ENCODE measurements around the gene SQOR. TPM values are rescaled to one million over a fixed set of nuclear protein-coding genes. Genes with fewer than 3 reads are reported as not detected.

The SQOR gene
- total and polyA plus RNA-seq, 2 of the 4 experiments (the other 2 are of a cell fraction): 22.1 to 40.3 TPM

DNA sequence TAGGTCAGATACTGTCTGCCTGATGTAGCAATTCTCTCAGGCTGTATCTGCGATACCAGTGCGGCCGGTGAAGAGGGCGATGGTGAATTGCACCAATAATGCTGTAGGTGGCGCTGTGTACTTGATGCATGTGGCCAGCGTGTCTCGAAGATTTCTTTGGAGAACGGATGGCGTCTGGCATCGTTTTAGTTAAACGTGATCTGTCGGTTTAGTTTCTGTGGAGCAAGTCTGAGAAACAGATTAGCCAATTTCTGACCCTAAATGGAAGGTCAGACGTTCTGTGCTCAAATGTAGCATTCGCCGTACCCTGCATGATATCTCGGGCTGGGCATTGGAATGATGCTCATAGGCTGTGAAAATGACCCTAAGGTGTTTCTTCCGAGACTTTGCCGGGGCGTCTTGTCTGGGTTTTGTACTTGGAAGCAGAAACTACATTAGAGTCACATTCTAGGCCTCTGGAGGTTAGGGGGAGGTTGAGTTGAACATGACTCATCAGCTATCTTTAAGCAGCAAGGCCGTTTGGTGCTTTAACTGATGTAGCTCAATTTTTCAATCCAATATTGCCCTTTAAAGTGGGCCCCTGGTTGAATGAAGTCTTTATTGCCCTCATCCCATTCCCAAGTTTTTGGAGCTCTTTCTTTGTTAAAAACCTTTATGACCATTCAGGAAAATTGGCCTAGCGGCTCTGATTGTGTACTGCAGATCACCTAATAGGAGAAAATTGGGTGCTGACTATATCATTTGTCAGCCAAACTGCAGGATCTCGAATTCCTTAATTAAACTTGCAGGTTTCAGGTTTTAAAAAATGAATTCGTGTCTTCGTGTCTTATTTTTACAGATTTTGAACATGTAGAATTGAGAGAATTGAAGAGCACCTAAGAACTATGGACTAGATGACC lies 80.0 kb downstream of the SQOR start:
- H2AK5ac ChIP-seq (ENCODE audit: low read depth, low read length): no peak overlapping the region

More for the DNA sequence above, 80.0 kb downstream of the SQOR start:
- Histone ChIP-seq H3K9me1 (ENCODE audit: insufficient read depth, low read length) (no peaks in the 10 kb centered on the region), H3K27ac (ENCODE audit: insufficient read depth, low read length) (peak overlapping the region; percentile 22; the same call in 1 of the 2 replicates), H3K27me3 (ENCODE audit: control insufficient read depth, insufficient read depth, low read length) (no peaks in the 10 kb centered on the region; the same call in 1 of the 2 replicates), H3K4me3 (ENCODE audit: insufficient read depth, low read depth, low read length) (no peak overlapping the region), H3K79me1 (ENCODE audit: low read depth in 1 of 2, low read length in 2 of 2) (no peaks in the 10 kb centered on the region), H2BK120ac (ENCODE audit: low read depth, low read length) (no peak overlapping the region; the same call in 1 of the 2 replicates), H3K9ac (ENCODE audit: low read depth, low read length) (peak overlapping the region; percentile 12; the same call in 1 of the 2 replicates), H4K5ac (ENCODE audit: low read depth, low read length) (no peak overlapping the region), H2BK20ac (ENCODE audit: low read depth, low read length) (no peak overlapping the region), H2BK5ac (ENCODE audit: low read depth, low read length, poor library complexity, severe bottlenecking) (no peak overlapping the region), H4K91ac (ENCODE audit: insufficient read depth, low read depth, low read length) (no peak overlapping the region), H2BK15ac (ENCODE audit: low read depth, low read length) (no peak overlapping the region), H3K4me1 (ENCODE audit: control insufficient read depth, insufficient read depth, low read length) (peaks cover 3% of the 10 kb centered on the region; the same call in 1 of the 2 replicates), H4K8ac (ENCODE audit: low read depth in 2 of 2, low read length in 2 of 2) (peak overlapping the region in 1 of 2 experiments; percentile 72; a peak in 2 of 4 replicates), H3K14ac (replicated peaks; ENCODE audit: low read depth, low read length) (peak overlapping the region; percentile 61; the same call in 1 of the 2 replicates), H3K23ac (ENCODE audit: low read depth, low read length) (no peak overlapping the region), H3K36me3 (ENCODE audit: control insufficient read depth, insufficient read depth, low read length) (no peaks in the 10 kb centered on the region), H3K9me3 (ENCODE audit: control insufficient read depth, insufficient read depth, low read length) (no peaks in the 10 kb centered on the region), H3K4ac (ENCODE audit: low read depth, low read length) (no peak overlapping the region; the same call in 1 of the 2 replicates), H2AK9ac (replicated peaks; ENCODE audit: low read depth, low read length, poor library complexity) (peak overlapping the region; percentile 18), H3K4me2 (ENCODE audit: low read depth, low read length) (peak overlapping the region; percentile 83), H2AFZ (replicated peaks; ENCODE audit: low read length, poor library complexity) (peak overlapping the region; percentile 87), H3K18ac (ENCODE audit: low read depth, low read length) (no peak overlapping the region), H4K20me1 (ENCODE audit: insufficient read depth, low read length) (no peaks in the 10 kb centered on the region), H3K56ac (ENCODE audit: extremely low read depth, insufficient read depth, low read length) (no peak overlapping the region)
- intact Hi-C loops (cut with micrococcal nuclease): loop anchor here (1.0 to 10.0 kb wide), 3 partner anchors 75 to 597 kb away; no protein-coding TSS in a partner anchor
- in situ Hi-C loops (cut with MboI; ENCODE audit: low sequenced_read_pairs): no loop called here
- ChIA-PET CTCF (interaction anchor here (0.6 to 1.4 kb wide), 6 partner anchors 9 to 358 kb away, joined by 3 to 4 read pairs (median 4); no protein-coding TSS in a partner anchor), POLR2A (ENCODE audit: unreplicated experiment) (no interaction called here)
- peak; percentile 88 for ATAC-seq (ENCODE audit: low read depth)
- TF ChIP-seq RAD21 (IDR thresholded peaks at IDR 0.05; ENCODE audit: low read length) (peak; percentile 69), SMC3 (IDR thresholded peaks at IDR 0.05; ENCODE audit: low read depth, low read length) (peak; percentile 31; the same call in 1 of the 2 replicates), MAFK (IDR thresholded peaks at IDR 0.05; ENCODE audit: low read depth, low read length) (no peak), BHLHE40 (IDR thresholded peaks at IDR 0.05; ENCODE audit: low read depth, low read length) (peak; percentile 26; the same call in 1 of the 2 replicates), CEBPB (IDR thresholded peaks at IDR 0.05; ENCODE audit: low read depth, low read length) (peak; percentile 43; the same call in 1 of the 2 replicates)
- TF ChIP-seq, protein P1, sequence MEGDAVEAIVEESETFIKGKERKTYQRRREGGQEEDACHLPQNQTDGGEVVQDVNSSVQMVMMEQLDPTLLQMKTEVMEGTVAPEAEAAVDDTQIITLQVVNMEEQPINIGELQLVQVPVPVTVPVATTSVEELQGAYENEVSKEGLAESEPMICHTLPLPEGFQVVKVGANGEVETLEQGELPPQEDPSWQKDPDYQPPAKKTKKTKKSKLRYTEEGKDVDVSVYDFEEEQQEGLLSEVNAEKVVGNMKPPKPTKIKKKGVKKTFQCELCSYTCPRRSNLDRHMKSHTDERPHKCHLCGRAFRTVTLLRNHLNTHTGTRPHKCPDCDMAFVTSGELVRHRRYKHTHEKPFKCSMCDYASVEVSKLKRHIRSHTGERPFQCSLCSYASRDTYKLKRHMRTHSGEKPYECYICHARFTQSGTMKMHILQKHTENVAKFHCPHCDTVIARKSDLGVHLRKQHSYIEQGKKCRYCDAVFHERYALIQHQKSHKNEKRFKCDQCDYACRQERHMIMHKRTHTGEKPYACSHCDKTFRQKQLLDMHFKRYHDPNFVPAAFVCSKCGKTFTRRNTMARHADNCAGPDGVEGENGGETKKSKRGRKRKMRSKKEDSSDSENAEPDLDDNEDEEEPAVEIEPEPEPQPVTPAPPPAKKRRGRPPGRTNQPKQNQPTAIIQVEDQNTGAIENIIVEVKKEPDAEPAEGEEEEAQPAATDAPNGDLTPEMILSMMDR (conservative IDR thresholded peaks at IDR 0.05; ENCODE audit: low read depth, low read length): peak; percentile 81
- TF ChIP-seq, protein P2, sequence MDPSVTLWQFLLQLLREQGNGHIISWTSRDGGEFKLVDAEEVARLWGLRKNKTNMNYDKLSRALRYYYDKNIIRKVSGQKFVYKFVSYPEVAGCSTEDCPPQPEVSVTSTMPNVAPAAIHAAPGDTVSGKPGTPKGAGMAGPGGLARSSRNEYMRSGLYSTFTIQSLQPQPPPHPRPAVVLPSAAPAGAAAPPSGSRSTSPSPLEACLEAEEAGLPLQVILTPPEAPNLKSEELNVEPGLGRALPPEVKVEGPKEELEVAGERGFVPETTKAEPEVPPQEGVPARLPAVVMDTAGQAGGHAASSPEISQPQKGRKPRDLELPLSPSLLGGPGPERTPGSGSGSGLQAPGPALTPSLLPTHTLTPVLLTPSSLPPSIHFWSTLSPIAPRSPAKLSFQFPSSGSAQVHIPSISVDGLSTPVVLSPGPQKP (IDR thresholded peaks at IDR 0.05; ENCODE audit: borderline replicate concordance, low read depth, low read length): no peak
- TF ChIP-seq, protein P3, sequence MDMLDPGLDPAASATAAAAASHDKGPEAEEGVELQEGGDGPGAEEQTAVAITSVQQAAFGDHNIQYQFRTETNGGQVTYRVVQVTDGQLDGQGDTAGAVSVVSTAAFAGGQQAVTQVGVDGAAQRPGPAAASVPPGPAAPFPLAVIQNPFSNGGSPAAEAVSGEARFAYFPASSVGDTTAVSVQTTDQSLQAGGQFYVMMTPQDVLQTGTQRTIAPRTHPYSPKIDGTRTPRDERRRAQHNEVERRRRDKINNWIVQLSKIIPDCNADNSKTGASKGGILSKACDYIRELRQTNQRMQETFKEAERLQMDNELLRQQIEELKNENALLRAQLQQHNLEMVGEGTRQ (IDR thresholded peaks at IDR 0.05; ENCODE audit: low read depth, low read length): peak; percentile 20; the same call in 1 of the 2 replicates
- dilution Hi-C loops (cut with HindIII; ENCODE audit: low sequenced_read_pairs, unreplicated experiment): no loop called here
- peak; percentile 72 for DNase-seq
- no TSS peak for BruUV-seq (replicated peaks)
- 14% methylated on average over 12 of the region's 24 CpGs; no CpG with 5 or more reads in 1 of the 2 experiments for WGBS, 2 experiments (ENCODE audit: extremely low coverage in 2 of 2, insufficient read length in 1 of 2)

All from IMR-90 (cell line).